B cell (primary cell): ENCODE measurements around the gene RNU1-4. TPM values are rescaled to one million over a fixed set of nuclear protein-coding genes. Genes with fewer than 3 reads are reported as not detected.
A peak's percentile ranks its signal among the peaks of the same experiment; 100 is the strongest.
"Not testable (repeated sequence)": the region's sequence is repeated elsewhere in the genome, so short reads cannot be mapped to it uniquely, and the experiment has no call there.

Experiments used
- ATAC-seq: fragments of 200-7000 bp; cut with Tn5 transposase; one replicate; pipeline ENCODE4 v1.10.0; 2021; ENCODE audit warnings: low read depth, mild to moderate bottlenecking, moderate number of reproducible peaks, moderate library complexity
- CTCF ChIA-PET: fragments of 350-600 bp; sonication (Branson Sonifier 250); formaldehyde crosslinking; loops from one replicate; lab custom pipeline; 2021; ENCODE audit warnings: antibody characterized with exemption, inconsistent platforms; lab: Charles Lee
- POLR2A ChIA-PET: fragments of 350-600 bp; sonication (Branson Sonifier 250); formaldehyde crosslinking; loops from one replicate; lab custom pipeline; 2021; ENCODE audit warnings: antibody characterized with exemption; lab: Charles Lee
- DNase-seq: peaks from one replicate; pipeline ENCODE4 v3.0.0; 2013
- H2AFZ ChIP-seq: 2 replicates; pipeline ENCODE4 v1.6.1; 2012; ENCODE audit warnings: mild to moderate bottlenecking, low read depth, low read length; ENCODE audit not compliant: insufficient read depth, poor library complexity, severe bottlenecking
- H3K27ac ChIP-seq, 2 donors: 1 replicate in 1 of 2; 2 replicates in 1 of 2; pipeline ENCODE4 v1.5.1; 2012 to 2013; ENCODE audit warnings: low read length in 2 of 2, mild to moderate bottlenecking in 2 of 2, moderate library complexity in 1 of 2
- H3K27me3 ChIP-seq, 4 experiments: fragments of 200-600 bp in 1 of 4; sonication (generic) in 1 of 4; replicated peaks in 1 of 4; 1 replicate in 2 of 4; 2 replicates in 2 of 4; pipeline versions ENCODE4 v1.6.1 to v1.7.0; 2013 to 2016; ENCODE audit warnings: low read length in 3 of 4, mild to moderate bottlenecking in 2 of 4, mixed read lengths in 1 of 4, moderate library complexity in 1 of 4; ENCODE audit not compliant: insufficient read depth in 4 of 4, control insufficient read depth in 3 of 4; ENCODE audit errors: control extremely low read depth in 1 of 4
- H3K36me3 ChIP-seq, 2 experiments: replicated peaks in 1 of 2; 1 replicate in 1 of 2; 2 replicates in 1 of 2; pipeline versions ENCODE4 v1.6.1 to v1.7.1; 2013; ENCODE audit warnings: low read length in 1 of 2; ENCODE audit not compliant: insufficient read depth in 2 of 2, control insufficient read depth in 1 of 2; ENCODE audit errors: control extremely low read depth in 1 of 2, extremely low read depth in 1 of 2
- H3K4me1 ChIP-seq, 2 donors: fragments of 200-600 bp in 1 of 2; sonication (generic) in 1 of 2; 1 replicate in 1 of 2; 2 replicates in 1 of 2; pipeline versions ENCODE4 v1.5.1 to v1.6.1; 2013 to 2017; ENCODE audit warnings: low read length in 2 of 2; ENCODE audit not compliant: control insufficient read depth in 2 of 2, insufficient read depth in 2 of 2
- H3K4me2 ChIP-seq: replicated peaks from 2 replicates; pipeline ENCODE3; 2012; ENCODE audit warnings: mild to moderate bottlenecking, low read depth, low read length; ENCODE audit not compliant: poor library complexity, severe bottlenecking
- H3K4me3 ChIP-seq, 5 experiments: fragments of 200-600 bp in 1 of 5; sonication (generic) in 1 of 5; 1 replicate in 3 of 5; 2 replicates in 2 of 5; pipeline versions ENCODE4 v1.5.1 to v1.7.0; 2011 to 2016; ENCODE audit warnings: low read length in 4 of 5, mild to moderate bottlenecking in 4 of 5, low read depth in 2 of 5, control low read depth in 1 of 5, moderate library complexity in 1 of 5; ENCODE audit not compliant: insufficient read depth in 1 of 5; ENCODE audit errors: control extremely low read depth in 1 of 5, extremely low read depth in 1 of 5
- H3K79me2 ChIP-seq: fragments of 200-600 bp; sonication (generic); one replicate; pipeline ENCODE4 v1.6.0; 2016; ENCODE audit warnings: low read length; ENCODE audit not compliant: control insufficient read depth, insufficient read depth
- H3K9ac ChIP-seq: fragments of 200-600 bp; sonication (generic); 2 replicates; pipeline ENCODE4 v1.6.1; 2017; ENCODE audit warnings: mild to moderate bottlenecking, low read length, moderate library complexity
- H3K9me3 ChIP-seq, 3 donors: one replicate each; pipeline versions ENCODE4 v1.6.1 to v1.7.1; 2013; ENCODE audit warnings: low read length in 2 of 3; ENCODE audit not compliant: control insufficient read depth in 2 of 3, insufficient read depth in 1 of 3; ENCODE audit errors: control extremely low read depth in 1 of 3
- H4K20me1 ChIP-seq: 2 replicates; pipeline ENCODE4 v1.6.0; 2012; ENCODE audit warnings: mild to moderate bottlenecking, low read length; ENCODE audit not compliant: insufficient read depth, control insufficient read depth, poor library complexity, severe bottlenecking
- H3K27ac Mint-ChIP-seq: one replicate; pipeline ENCODE4 v1.8.0; 2021; ENCODE audit warnings: mixed read lengths
- H3K27me3 Mint-ChIP-seq: one replicate; pipeline ENCODE4 v1.8.0; 2021; ENCODE audit warnings: mixed read lengths
- H3K4me1 Mint-ChIP-seq: one replicate; pipeline ENCODE4 v1.8.0; 2021; ENCODE audit warnings: mixed read lengths
- H3K4me3 Mint-ChIP-seq: one replicate; pipeline ENCODE4 v1.8.0; 2021; ENCODE audit warnings: mixed read lengths
- H3K9me3 Mint-ChIP-seq: one replicate; pipeline ENCODE4 v1.8.0; 2022; ENCODE audit warnings: mixed read lengths; ENCODE audit not compliant: insufficient read depth
- WGBS: methylation state at CpG from one replicate; pipeline ENCODE4 v1.1.5; 2013; ENCODE audit warnings: missing lambda C conversion rate; ENCODE audit not compliant: insufficient coverage; 5-methylcytosine and 5-hydroxymethylcytosine counted together
- intact Hi-C: fragments of 100-400 bp; cut with micrococcal nuclease; formaldehyde crosslinking; loops from one replicate; pipeline ENCODE4 v1.10.0; 2022
- polyA plus RNA-seq: library from polyadenylated mRNA; depleted of rRNA; stranded (reverse); fragments of >200 nt; gene quantifications from 2 replicates; pipeline ENCODE4 v1.2.3, GENCODE V29; 2012
- total RNA-seq, 2 donors: library from RNA; stranded (reverse); fragments of 120-200 nt in 1 of 2; gene quantifications; 1 replicate in 1 of 2; 2 replicates in 1 of 2; pipeline versions ENCODE4 v1.2.3 to v1.2.4, GENCODE V29; 2013 to 2022

RNU1-4 gene
- total and polyA plus RNA-seq, 2 donors (not counting 1 experiment from before 2014, with no cell fraction given), result 4,377 TPM; not detected in 1

DNA sequence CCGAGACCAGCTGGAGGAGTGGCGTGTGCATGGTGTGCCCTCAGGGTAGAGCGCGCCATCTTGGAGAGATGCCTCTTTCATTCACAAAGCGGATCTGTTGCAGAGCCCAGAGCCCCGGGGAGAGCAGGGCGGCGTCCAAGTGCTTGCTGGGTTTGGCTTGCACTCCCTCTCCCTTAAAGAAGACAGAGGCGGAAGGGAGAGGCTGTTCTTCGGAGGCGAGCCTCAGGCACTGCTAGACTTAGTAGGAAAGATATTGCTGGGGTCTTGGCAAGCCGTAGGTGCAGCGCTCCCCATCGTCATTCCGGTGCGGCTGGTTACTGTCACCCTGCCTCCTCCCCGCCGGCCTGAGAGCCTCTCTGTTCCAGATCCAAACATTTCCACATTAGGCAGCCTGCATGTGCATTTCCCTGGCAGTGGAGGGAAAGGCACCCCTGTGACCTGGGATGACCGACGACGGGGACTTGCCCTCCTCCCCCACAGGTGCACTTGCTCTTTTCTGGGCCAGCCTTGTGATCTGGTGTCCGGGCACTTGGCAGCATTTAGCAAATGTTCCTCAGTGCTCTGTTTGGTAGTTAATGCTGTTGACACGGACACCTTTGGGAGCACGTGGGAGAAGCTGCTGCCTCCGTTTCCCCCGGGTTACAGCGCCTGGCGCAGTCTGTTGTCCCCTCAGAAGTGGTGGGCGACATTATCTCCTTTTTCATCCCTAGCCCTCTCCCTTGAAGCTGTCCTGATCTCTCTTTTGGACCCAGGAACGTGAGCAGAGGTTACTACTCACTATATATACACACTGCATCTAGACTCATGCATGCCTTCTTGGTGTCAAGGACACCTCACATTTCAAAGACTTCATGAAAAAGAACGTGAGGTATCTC lies 25.7 kb downstream of the RNU1-4 start:
- H3K79me2 ChIP-seq, H3K27me3 ChIP-seq, POLR2A ChIA-PET, H3K9me3 ChIP-seq, H3K36me3 ChIP-seq, H2AFZ ChIP-seq, H3K4me1 ChIP-seq, intact Hi-C loops, CTCF ChIA-PET, H3K9me3 Mint-ChIP-seq, DNase-seq, H4K20me1 ChIP-seq, H3K4me3 ChIP-seq, H3K4me3 Mint-ChIP-seq, H3K4me1 Mint-ChIP-seq, H3K9ac ChIP-seq, ATAC-seq, H3K27ac Mint-ChIP-seq, H3K4me2 ChIP-seq, H3K27ac ChIP-seq: not testable (repeated sequence)
- WGBS, result 92% methylated on average over 14 of the region's 31 CpGs
- peaks cover 27% of the 10 kb centered on the region for H3K27me3 Mint-ChIP-seq

DNA sequence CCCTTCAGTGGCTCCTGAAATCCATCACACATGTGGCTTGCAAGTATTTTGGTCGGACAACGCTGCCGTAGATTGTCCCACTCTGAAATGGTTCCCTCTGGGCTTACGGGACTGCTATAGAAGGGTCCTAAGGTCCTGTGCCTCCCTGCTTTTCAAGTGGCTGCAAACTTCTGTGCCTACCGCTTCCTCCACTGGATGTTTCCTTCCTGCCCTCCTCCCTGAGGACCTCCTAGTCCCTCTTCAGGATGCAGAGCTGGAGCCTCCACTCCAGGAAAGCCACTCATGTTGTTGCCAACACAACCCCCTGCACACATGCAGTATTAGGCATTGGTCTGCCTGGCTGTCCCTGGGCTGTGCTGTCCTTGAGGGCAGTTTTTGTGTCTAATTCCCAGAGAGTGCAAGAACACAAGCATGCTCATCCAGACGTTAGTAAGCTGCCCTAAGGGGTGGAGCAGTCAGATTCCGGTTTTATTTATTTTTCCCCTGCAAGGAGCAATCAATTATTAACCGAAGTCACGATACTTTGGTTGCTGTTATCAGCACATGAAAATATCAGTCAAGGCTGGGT lies 26.5 kb downstream of the RNU1-4 start:
- POLR2A ChIA-PET, result not testable (repeated sequence)

DNA sequence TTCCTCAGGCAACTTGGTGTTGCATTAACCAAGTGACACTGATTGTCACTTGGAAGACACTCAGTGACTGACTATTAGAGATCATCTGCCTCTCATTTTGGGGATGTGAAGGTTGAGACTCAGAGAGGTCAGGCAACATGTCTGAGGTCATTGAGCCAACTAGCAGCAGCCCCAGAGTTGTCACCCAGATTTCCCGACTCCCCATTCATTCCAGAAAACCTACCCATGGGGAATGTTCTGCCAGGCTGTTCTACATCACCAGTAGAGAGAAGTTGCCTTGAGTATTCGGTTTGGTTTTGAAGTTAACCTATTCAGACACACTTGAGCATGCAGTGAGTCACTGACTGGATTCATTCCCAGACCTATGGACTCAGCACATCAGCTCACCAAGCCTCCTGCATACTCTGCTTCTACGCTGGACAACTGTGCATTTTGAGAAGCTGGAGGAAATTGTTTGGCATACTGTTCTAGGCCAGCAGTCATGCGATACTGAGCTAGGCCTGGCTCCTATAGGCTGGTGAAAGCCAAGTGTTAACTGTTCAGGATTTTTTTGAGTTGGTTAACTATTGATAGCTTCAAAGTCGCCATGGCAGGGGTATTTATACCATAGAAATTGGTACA lies 29.9 kb downstream of the RNU1-4 start:
- H3K9me3 ChIP-seq, H4K20me1 ChIP-seq, H3K9me3 Mint-ChIP-seq, H3K27ac Mint-ChIP-seq, ATAC-seq, H3K4me1 ChIP-seq, H3K9ac ChIP-seq, H2AFZ ChIP-seq, intact Hi-C loops, H3K4me1 Mint-ChIP-seq, DNase-seq, H3K27me3 ChIP-seq, CTCF ChIA-PET, H3K4me3 ChIP-seq, POLR2A ChIA-PET, H3K4me2 ChIP-seq, H3K4me3 Mint-ChIP-seq, H3K79me2 ChIP-seq, H3K36me3 ChIP-seq, H3K27ac ChIP-seq: not testable (repeated sequence)
- H3K27me3 Mint-ChIP-seq, result peaks cover 25% of the 10 kb centered on the region
- 95% methylated on average over 2 of the region's 5 CpGs for WGBS

More for the DNA sequence above, 26.5 kb downstream of the RNU1-4 start:
- H3K79me2 ChIP-seq, H3K36me3 ChIP-seq, H3K4me1 ChIP-seq, H3K9me3 ChIP-seq, H2AFZ ChIP-seq, CTCF ChIA-PET, H3K27ac Mint-ChIP-seq, H3K9me3 Mint-ChIP-seq, H3K27ac ChIP-seq, H3K9ac ChIP-seq, H3K4me3 ChIP-seq, intact Hi-C loops, H3K4me3 Mint-ChIP-seq, H4K20me1 ChIP-seq, H3K27me3 ChIP-seq, H3K4me1 Mint-ChIP-seq, ATAC-seq, H3K4me2 ChIP-seq: not testable (repeated sequence)
- peaks cover 30% of the 10 kb centered on the region for H3K27me3 Mint-ChIP-seq
- peak; percentile 2 for DNase-seq
- WGBS, result 78% methylated on average over 4 of the region's 9 CpGs
